Activated gamma-delta T cell (primary cell): Measurements from ENCODE around the gene PCGF5.
A peak's percentile ranks its signal among the peaks of the same experiment; 100 is the strongest.
"Not testable (repeated sequence)": the region's sequence is repeated elsewhere in the genome, so short reads cannot be mapped to it uniquely, and the experiment has no call there.

Experiments
- DNase-seq: peaks from one replicate; lab custom pipeline; 2025; lab: John Stamatoyannopoulos, UW

Gene PCGF5

GRCh38 chr10:91286572-91286971 lies 66.1 kb downstream of the PCGF5 start:
- no peak for DNase-seq

GRCh38 chr10:91287276-91287675 lies 66.8 kb downstream of the PCGF5 start:
- DNase-seq: no peak

- no peak for DNase-seq
Measured at GRCh38 chr10:91287912-91288311, 67.4 kb downstream of the PCGF5 start.

- DNase-seq: no peak
Measured at GRCh38 chr10:91289305-91289704, 68.8 kb downstream of the PCGF5 start.

- DNase-seq: no peak
Measured at GRCh38 chr10:91290607-91291006, 70.1 kb downstream of the PCGF5 start.

GRCh38 chr10:91294134-91294906 lies 73.9 kb downstream of the PCGF5 start:
- DNase-seq: no peak

- DNase-seq: no peak
Measured at GRCh38 chr10:91295346-91295745, 74.9 kb downstream of the PCGF5 start.

GRCh38 chr10:91296471-91296870 lies 76.0 kb downstream of the PCGF5 start:
- no peak for DNase-seq

GRCh38 chr10:91298224-91298871 lies 77.9 kb downstream of the PCGF5 start:
- peak; percentile 26 for DNase-seq

GRCh38 chr10:91299999-91300575 lies 79.6 kb downstream of the PCGF5 start:
- DNase-seq: no peak

GRCh38 chr10:91302946-91303345 lies 82.5 kb downstream of the PCGF5 start:
- not testable (repeated sequence) for DNase-seq

- DNase-seq: not testable (repeated sequence)
Measured at GRCh38 chr10:91305979-91306378, 85.5 kb downstream of the PCGF5 start.

GRCh38 chr10:91307489-91307888 lies 87.0 kb downstream of the PCGF5 start:
- no peak for DNase-seq

- no peak for DNase-seq
Measured at GRCh38 chr10:91309711-91310110, 89.2 kb downstream of the PCGF5 start.

- no peak for DNase-seq
Measured at GRCh38 chr10:91311601-91312381, 91.3 kb downstream of the PCGF5 start.

- DNase-seq: no peak
Measured at GRCh38 chr10:91312382-91312733, 91.9 kb downstream of the PCGF5 start.

- no peak for DNase-seq
Measured at GRCh38 chr10:91313796-91314485, 93.5 kb downstream of the PCGF5 start.

GRCh38 chr10:91316486-91316885 lies 96.0 kb downstream of the PCGF5 start:
- DNase-seq: no peak

GRCh38 chr10:91317541-91317940 lies 97.1 kb downstream of the PCGF5 start:
- no peak for DNase-seq

- no peak for DNase-seq
Measured at GRCh38 chr10:91319336-91319735, 98.9 kb downstream of the PCGF5 start.

- not testable (repeated sequence) for DNase-seq
Measured at GRCh38 chr10:91323293-91323905, 102.9 kb downstream of the PCGF5 start.
